GM18870 (cell line): ENCODE measurements around the gene DRD3.

Experiments used
- ATAC-seq: cut with Tn5 transposase; IDR thresholded peaks from one replicate; pipeline ENCODE4 v1.9.1; 2021; ENCODE audit warnings: moderate library complexity; ENCODE audit not compliant: unreplicated experiment

The DRD3 gene

GRCh38 chr3:114122027-114122709 is 56.7 kb downstream of the DRD3 start:
- no peak for ATAC-seq

- no peak for ATAC-seq
Measured at GRCh38 chr3:114120211-114120610, 58.6 kb downstream of the DRD3 start.

- ATAC-seq, result no peak
Measured at GRCh38 chr3:114119776-114120175, 59.1 kb downstream of the DRD3 start.

- no peak for ATAC-seq
Measured at GRCh38 chr3:114115143-114115542, 63.7 kb downstream of the DRD3 start.

GRCh38 chr3:114114719-114115118 is 64.1 kb downstream of the DRD3 start:
- ATAC-seq, result no peak

GRCh38 chr3:114112696-114113095 is 66.2 kb downstream of the DRD3 start:
- ATAC-seq, result no peak

GRCh38 chr3:114111060-114111770 is 67.6 kb downstream of the DRD3 start:
- ATAC-seq, result no peak

GRCh38 chr3:114110439-114110838 is 68.4 kb downstream of the DRD3 start:
- no peak for ATAC-seq

GRCh38 chr3:114108137-114108536 is 70.7 kb downstream of the DRD3 start:
- no peak for ATAC-seq

- ATAC-seq, result no peak
Measured at GRCh38 chr3:114104414-114104813, 74.4 kb downstream of the DRD3 start.

GRCh38 chr3:114103858-114104257 is 75.0 kb downstream of the DRD3 start:
- no peak for ATAC-seq

GRCh38 chr3:114103181-114103580 is 75.7 kb downstream of the DRD3 start:
- no peak for ATAC-seq

GRCh38 chr3:114101101-114101500 is 77.8 kb downstream of the DRD3 start:
- ATAC-seq, result no peak

GRCh38 chr3:114095796-114096195 is 83.1 kb downstream of the DRD3 start:
- no peak for ATAC-seq

GRCh38 chr3:114093596-114093995 is 85.3 kb downstream of the DRD3 start:
- no peak for ATAC-seq

GRCh38 chr3:114093016-114093380 is 85.9 kb downstream of the DRD3 start:
- no peak for ATAC-seq

GRCh38 chr3:114092151-114093015 is 86.5 kb downstream of the DRD3 start:
- no peak for ATAC-seq

- no peak for ATAC-seq
Measured at GRCh38 chr3:114089675-114090074, 89.2 kb downstream of the DRD3 start.

GRCh38 chr3:114086356-114086755 is 92.5 kb downstream of the DRD3 start:
- ATAC-seq, result no peak

GRCh38 chr3:114083112-114083511 is 95.7 kb downstream of the DRD3 start:
- ATAC-seq, result no peak

GRCh38 chr3:114081037-114081436 is 97.8 kb downstream of the DRD3 start:
- no peak for ATAC-seq

GRCh38 chr3:114080201-114080600 is 98.7 kb downstream of the DRD3 start:
- ATAC-seq, result no peak
